ENCODE data around the gene CTNNA1.

Gene CTNNA1

GRCh38 chr5:138978080-138978479, 224.9 kb downstream of the CTNNA1 start:
- DNase-seq, result no peak

DNA sequence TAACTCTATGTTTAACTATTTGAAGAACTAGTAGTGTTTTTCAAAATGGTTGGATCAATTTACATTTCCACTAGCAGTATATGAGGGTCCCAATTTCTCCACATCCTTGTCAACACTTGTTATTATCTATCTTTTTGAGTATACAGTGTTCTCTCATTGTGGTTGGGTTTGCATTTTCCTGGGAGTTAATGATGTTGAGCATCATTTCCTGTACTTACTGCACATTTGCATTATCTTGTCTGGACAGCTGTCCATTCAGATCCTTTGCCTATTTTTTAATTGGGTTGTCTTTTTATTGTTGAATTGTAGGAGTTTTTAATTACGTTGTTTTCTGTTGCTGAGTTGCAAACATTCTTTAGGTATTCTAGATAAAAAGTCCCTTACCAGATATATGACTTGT, 225.4 kb downstream of the CTNNA1 start:
- no peak for DNase-seq

DNA sequence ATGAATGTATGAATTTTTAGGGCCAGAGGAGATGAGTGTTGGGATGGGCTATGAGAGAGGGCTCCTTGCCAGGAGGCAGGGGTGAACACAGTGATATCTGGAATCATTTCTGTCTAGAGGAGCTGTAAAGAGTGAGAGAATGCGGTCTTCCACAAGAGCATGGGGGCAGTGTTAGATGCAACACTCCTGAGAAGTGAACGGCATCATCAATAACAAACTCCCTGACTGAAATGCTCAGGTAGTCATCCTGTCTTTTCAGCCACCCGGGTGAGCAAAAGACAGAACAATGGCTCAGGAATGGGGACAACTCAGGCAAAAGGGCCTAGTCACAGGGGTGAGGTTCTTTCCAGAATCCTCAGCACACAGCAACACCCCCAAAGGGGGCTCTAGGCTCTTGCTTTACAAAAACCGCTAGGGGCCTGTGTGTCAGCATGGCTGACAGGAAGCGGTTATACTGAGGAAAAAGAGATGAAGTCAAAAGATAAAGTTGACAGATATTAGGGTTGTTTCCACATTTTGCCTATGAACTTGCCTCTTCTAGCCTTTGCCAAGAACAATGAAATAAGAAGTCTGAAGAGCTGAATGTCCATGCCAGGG, 226.6 kb downstream of the CTNNA1 start:
- DNase-seq, result no peak

DNA sequence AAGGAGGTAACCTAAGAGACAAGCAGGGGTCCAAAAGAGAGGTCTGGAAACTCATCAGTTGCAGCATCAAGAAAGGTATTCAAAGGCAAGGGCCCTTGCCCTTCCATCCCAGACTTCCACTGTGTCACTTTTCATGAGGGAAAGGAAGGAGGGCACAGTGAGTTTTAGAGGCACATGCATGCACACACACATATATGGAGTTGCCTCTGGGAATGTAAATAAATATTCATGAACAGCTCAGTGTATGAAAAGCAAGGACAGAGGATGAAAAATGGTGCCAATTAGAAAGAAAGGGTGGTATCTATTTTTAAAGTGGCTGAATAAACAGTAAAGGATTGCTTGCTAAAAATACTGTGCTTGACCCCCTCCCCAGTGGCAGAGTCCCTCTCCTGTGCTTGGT, 227.2 kb downstream of the CTNNA1 start:
- no peak for DNase-seq

GRCh38 chr5:138981131-138981530, 227.9 kb downstream of the CTNNA1 start:
- DNase-seq, result no peak

DNA sequence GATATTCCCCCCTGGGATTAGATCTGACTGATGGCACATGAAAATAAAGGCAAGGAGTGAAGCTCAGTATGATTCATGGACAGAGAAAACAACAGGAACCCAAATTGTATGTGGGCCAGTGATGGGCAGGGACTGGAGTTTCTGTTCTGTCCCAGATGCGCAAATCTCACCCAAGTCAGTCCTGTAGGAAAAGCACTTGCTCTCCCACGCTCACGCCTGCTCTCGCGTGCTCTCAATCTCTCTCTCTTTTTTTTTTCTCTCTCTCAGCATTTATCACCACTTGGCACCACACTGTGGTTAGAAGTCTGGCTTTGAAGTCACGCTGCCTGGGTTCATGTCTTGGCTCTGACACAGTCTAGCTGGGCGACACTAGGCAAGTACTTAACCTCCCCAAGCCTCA, 228.4 kb downstream of the CTNNA1 start:
- no peak for DNase-seq

- DNase-seq, result no peak
These were observed 230.8 kb downstream of the CTNNA1 start for GRCh38 chr5:138983984-138984383.
